CD4-positive, alpha-beta T cell treated with Interleukin-15 for 4 hours (primary cell): Measurements from ENCODE around the gene MYO16.
"Not testable (repeated sequence)": the region's sequence is repeated elsewhere in the genome, so short reads cannot be mapped to it uniquely, and the experiment has no call there.

Experiments
- DNase-seq: peaks from one replicate; pipeline ENCODE4 v3.0.0-alpha.2; 2020; ENCODE audit warnings: low spot score

Gene MYO16

GRCh38 chr13:109200556-109200955 is 571.1 kb downstream of the MYO16 start:
- no peak for DNase-seq

GRCh38 chr13:109203587-109203986 is 574.2 kb downstream of the MYO16 start:
- no peak for DNase-seq

GRCh38 chr13:109204252-109204651 is 574.8 kb downstream of the MYO16 start:
- no peak for DNase-seq

- no peak for DNase-seq
Measured at GRCh38 chr13:109204657-109205056, 575.2 kb downstream of the MYO16 start.

- no peak for DNase-seq
Measured at GRCh38 chr13:109205315-109205714, 575.9 kb downstream of the MYO16 start.

GRCh38 chr13:109206616-109207015 is 577.2 kb downstream of the MYO16 start:
- no peak for DNase-seq

- DNase-seq, result no peak
Measured at GRCh38 chr13:109207622-109208021, 578.2 kb downstream of the MYO16 start.

- no peak for DNase-seq
Measured at GRCh38 chr13:109208522-109208921, 579.1 kb downstream of the MYO16 start.

GRCh38 chr13:109209526-109209925 is 580.1 kb downstream of the MYO16 start:
- no peak for DNase-seq

- DNase-seq, result no peak
Measured at GRCh38 chr13:109211616-109212015, 582.2 kb downstream of the MYO16 start.

GRCh38 chr13:109212650-109213049 is 583.2 kb downstream of the MYO16 start:
- DNase-seq, result no peak

GRCh38 chr13:109213714-109214113 is 584.3 kb downstream of the MYO16 start:
- DNase-seq, result no peak

GRCh38 chr13:109214393-109214792 is 585.0 kb downstream of the MYO16 start:
- no peak for DNase-seq

GRCh38 chr13:109215377-109215776 is 586.0 kb downstream of the MYO16 start:
- DNase-seq, result no peak

- DNase-seq, result not testable (repeated sequence)
Measured at GRCh38 chr13:109217510-109217909, 588.1 kb downstream of the MYO16 start.

GRCh38 chr13:109220631-109221030 is 591.2 kb downstream of the MYO16 start:
- DNase-seq, result no peak

GRCh38 chr13:109224033-109224432 is 594.6 kb downstream of the MYO16 start:
- DNase-seq, result no peak

- DNase-seq, result no peak
Measured at GRCh38 chr13:109226631-109227030, 597.2 kb downstream of the MYO16 start.

- no peak for DNase-seq
Measured at GRCh38 chr13:109227344-109227940, 598.0 kb downstream of the MYO16 start.

- no peak for DNase-seq
Measured at GRCh38 chr13:109228211-109228610, 598.8 kb downstream of the MYO16 start.

- DNase-seq, result no peak
Measured at GRCh38 chr13:109231888-109232287, 602.5 kb downstream of the MYO16 start.

GRCh38 chr13:109233293-109233692 is 603.9 kb downstream of the MYO16 start:
- no peak for DNase-seq

GRCh38 chr13:109235901-109236300 is 606.5 kb downstream of the MYO16 start:
- no peak for DNase-seq

GRCh38 chr13:109241160-109241559 is 611.7 kb downstream of the MYO16 start:
- DNase-seq, result no peak
